ENCODE measurements around the gene HSDL1.

Gene HSDL1

GRCh38 chr16:84082110-84082509 is 62.9 kb downstream of the HSDL1 start:
- DNase-seq (ENCODE audit: low read depth in 2 of 2), result no peak

- no peak for DNase-seq (ENCODE audit: low read depth in 2 of 2)
Measured at GRCh38 chr16:84081446-84081989, 63.5 kb downstream of the HSDL1 start.

GRCh38 chr16:84080813-84081212 is 64.2 kb downstream of the HSDL1 start:
- no peak for DNase-seq (ENCODE audit: low read depth in 2 of 2)

GRCh38 chr16:84080378-84080777 is 64.6 kb downstream of the HSDL1 start:
- DNase-seq (ENCODE audit: low read depth in 2 of 2), result no peak

- DNase-seq (ENCODE audit: low read depth in 2 of 2), result no peak
Measured at GRCh38 chr16:84079664-84080063, 65.3 kb downstream of the HSDL1 start.

GRCh38 chr16:84075376-84075775 is 69.6 kb downstream of the HSDL1 start:
- DNase-seq (ENCODE audit: low read depth in 2 of 2), result no peak

- no peak for DNase-seq (ENCODE audit: low read depth in 2 of 2)
Measured at GRCh38 chr16:84074721-84075120, 70.3 kb downstream of the HSDL1 start.

All from stimulated activated CD8-positive, alpha-beta memory T cell treated with anti-CD3 and anti-CD28 coated beads, Interleukin-7, amount 100 ng/mL, for 1 hour (primary cell).